ENCODE measurements around the gene XYLT1. TPM values are rescaled to one million over a fixed set of nuclear protein-coding genes. Genes with fewer than 3 reads are reported as not detected.

Gene XYLT1
- total and polyA plus RNA-seq, 3 experiments from 2014 or later: 1.4 to 9.1 (median 6.8) TPM

DNA sequence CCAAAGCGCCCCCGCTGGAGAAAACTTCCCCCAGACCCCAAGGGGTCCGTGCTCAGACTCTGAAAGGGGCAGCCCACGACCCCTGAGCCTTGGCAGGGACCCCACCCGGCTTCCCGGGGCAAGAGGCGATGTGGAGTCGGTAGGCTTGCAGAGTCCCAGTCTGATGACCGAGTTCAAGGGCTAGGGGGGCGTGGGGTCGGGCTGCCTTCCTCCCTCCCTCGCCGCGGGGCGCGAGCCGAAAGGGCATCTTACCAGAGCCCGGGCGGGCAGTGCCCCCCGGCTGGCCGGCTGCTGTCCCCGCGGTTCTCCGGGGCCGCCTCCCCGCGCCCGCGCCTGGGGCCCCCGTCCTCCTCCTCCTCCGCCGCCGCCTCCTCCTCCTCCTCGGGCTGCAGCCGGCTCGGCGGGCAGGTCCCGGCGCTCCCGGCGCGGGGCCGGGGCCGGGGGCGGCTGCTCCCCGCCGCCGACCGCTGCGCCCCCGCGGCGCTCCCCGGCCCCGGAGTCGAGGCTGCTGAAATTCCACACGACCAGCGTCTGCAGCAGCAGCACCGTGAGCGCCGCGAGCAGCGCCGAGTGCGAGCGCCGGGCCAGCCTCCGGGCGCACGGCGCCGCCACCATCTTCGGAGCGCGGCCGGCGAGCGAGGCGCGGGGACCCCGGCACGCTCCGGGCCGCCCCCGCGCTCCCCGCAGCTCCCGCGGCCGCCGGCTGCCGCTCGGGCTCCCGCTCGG, 415 bp downstream of the XYLT1 start:
- no peak overlapping the region for H3K27ac ChIP-seq (ENCODE audit: low read depth, low read length)
- H3K27ac Mint-ChIP-seq: peak overlapping the region in 7 of 8 donors; percentile 78 to 97 (median 95)
- DNase-seq: peak in 4 of 5 donors; percentile 5 to 58 (median 37)
- no peaks in the 10 kb centered on the region for H3K36me3 ChIP-seq (ENCODE audit: insufficient read depth, low read length)
- ChIA-PET POLR2A (no interaction called here), CTCF (interaction anchor here (1.2 to 3.4 kb wide), 4 partner anchors 21 to 276 kb away, joined by 3 to 13 read pairs (median 4); no protein-coding TSS in a partner anchor)
- H3K27me3 ChIP-seq (ENCODE audit: insufficient read depth, low read length, poor library complexity, severe bottlenecking): no peaks in the 10 kb centered on the region
- H3K9me3 Mint-ChIP-seq: no peaks in the 10 kb centered on the region
- no peaks in the 10 kb centered on the region for H3K9me3 ChIP-seq (ENCODE audit: low read length)
- peaks cover 0 to 2% of the 10 kb centered on the region in 2 donors for H3K27me3 Mint-ChIP-seq
- peak overlapping the region; percentile 73 for H3K4me3 ChIP-seq (ENCODE audit: low read length)
- peaks cover 33% of the 10 kb centered on the region for H3K4me1 ChIP-seq (ENCODE audit: insufficient read depth, low read length)
- peaks cover 47 to 63% (median 61%) of the 10 kb centered on the region in 3 donors for H3K4me1 Mint-ChIP-seq
- peak overlapping the region; percentile 93 to 99 (median 98) for H3K4me3 Mint-ChIP-seq
- H3K36me3 Mint-ChIP-seq: peaks cover 0 to 21% (median 3%) of the 10 kb centered on the region in 3 donors

DNA sequence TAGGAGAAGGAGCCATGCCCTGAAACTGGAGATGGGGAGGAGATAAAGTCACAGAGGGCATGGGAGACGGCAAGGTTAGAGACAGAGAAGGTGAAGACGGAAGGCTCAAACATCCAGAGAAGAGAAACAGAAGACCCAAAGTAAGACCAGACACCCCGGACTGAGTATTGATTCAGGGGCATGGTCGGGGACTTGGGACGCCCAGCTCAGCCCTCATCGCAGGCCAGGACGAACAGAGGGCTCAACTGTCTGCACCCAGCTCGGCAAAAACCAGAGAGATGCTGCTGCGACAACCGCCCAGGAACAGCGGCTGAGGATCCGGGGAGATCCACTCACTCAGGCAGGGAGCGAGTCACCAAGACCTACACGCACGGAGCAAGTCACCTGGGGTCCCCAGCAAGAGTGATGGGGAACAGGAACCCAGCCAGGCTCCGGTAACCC, 999 bp downstream of the XYLT1 start:
- no peaks in the 10 kb centered on the region for H3K36me3 ChIP-seq (ENCODE audit: insufficient read depth, low read length)
- peak overlapping the region; percentile 93 to 99 (median 98) for H3K4me3 Mint-ChIP-seq
- peaks cover 0 to 21% (median 4%) of the 10 kb centered on the region in 3 donors for H3K36me3 Mint-ChIP-seq
- H3K27ac Mint-ChIP-seq: peak overlapping the region; percentile 78 to 97 (median 94)
- peak in 1 of 5 donors; percentile 31 for DNase-seq
- H3K27ac ChIP-seq (ENCODE audit: low read depth, low read length): no peak overlapping the region
- no peaks in the 10 kb centered on the region for H3K9me3 ChIP-seq (ENCODE audit: low read length)
- H3K27me3 ChIP-seq (ENCODE audit: insufficient read depth, low read length, poor library complexity, severe bottlenecking): no peaks in the 10 kb centered on the region
- peak overlapping the region; percentile 73 for H3K4me3 ChIP-seq (ENCODE audit: low read length)
- H3K9me3 Mint-ChIP-seq: no peaks in the 10 kb centered on the region
- CTCF ChIA-PET: interaction anchor here (0.6 to 3.4 kb wide), 6 partner anchors 20 to 275 kb away, joined by 3 to 13 read pairs (median 4); no protein-coding TSS in a partner anchor
- peaks cover 0 to 2% of the 10 kb centered on the region in 2 donors for H3K27me3 Mint-ChIP-seq
- peaks cover 47 to 61% (median 60%) of the 10 kb centered on the region in 3 donors for H3K4me1 Mint-ChIP-seq
- POLR2A ChIA-PET: no interaction called here
- peaks cover 33% of the 10 kb centered on the region for H3K4me1 ChIP-seq (ENCODE audit: insufficient read depth, low read length)

DNA sequence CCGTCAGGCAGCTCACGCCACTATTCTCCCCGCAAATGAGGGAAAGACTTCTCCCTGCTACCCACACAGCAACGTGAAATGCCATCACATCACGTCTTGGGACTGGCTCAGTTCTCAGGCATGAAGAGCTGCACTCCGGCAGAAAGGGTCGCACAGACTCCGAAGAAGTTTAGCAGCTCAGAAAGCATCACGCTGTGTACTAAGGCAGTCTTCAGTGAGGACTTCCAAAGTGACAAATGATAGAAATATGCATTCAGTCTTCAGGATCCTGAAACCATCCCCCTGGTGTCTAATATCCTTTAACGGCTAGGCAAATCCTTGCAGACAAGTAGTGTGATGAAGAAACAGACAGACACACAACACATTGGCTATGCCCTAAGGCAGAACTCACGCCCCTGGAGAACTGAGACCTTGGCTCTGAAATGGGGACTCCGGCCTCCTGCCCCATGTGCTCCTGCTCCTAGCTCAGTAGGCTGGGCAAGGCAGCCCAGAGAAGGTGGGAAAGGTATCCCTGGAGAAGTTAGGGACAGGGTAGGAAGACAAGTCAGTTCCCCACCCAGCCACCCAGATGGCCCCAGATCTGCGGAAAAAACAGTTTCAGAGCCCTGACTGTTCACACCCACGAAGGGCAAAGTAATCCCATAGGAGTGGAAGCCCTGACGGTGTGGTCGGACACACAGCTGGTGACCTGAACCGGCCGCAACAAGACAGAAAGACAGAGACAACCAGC, 1.6 kb downstream of the XYLT1 start:
- Histone ChIP-seq H3K4me3 (ENCODE audit: low read length) (peak overlapping the region; percentile 73), H3K9me3 (ENCODE audit: low read length) (no peaks in the 10 kb centered on the region), H3K36me3 (ENCODE audit: insufficient read depth, low read length) (no peaks in the 10 kb centered on the region), H3K4me1 (ENCODE audit: insufficient read depth, low read length) (peaks cover 33% of the 10 kb centered on the region), H3K27ac (ENCODE audit: low read depth, low read length) (no peak overlapping the region), H3K27me3 (ENCODE audit: insufficient read depth, low read length, poor library complexity, severe bottlenecking) (no peaks in the 10 kb centered on the region)
- Mint-ChIP-seq H3K9me3 (no peaks in the 10 kb centered on the region), H3K4me1 (peaks cover 44 to 55% (median 54%) of the 10 kb centered on the region in 3 donors), H3K36me3 (peaks cover 0 to 21% (median 6%) of the 10 kb centered on the region in 3 donors), H3K27ac (peak overlapping the region in 7 of 8 donors; percentile 78 to 97 (median 95)), H3K27me3 (peaks cover 0 to 2% of the 10 kb centered on the region in 2 donors), H3K4me3 (peak overlapping the region; percentile 93 to 99 (median 98))
- POLR2A ChIA-PET: no interaction called here
- DNase-seq: no peak
- CTCF ChIA-PET: interaction anchor here (0.6 to 3.4 kb wide), 6 partner anchors 20 to 275 kb away, joined by 3 to 13 read pairs (median 4); no protein-coding TSS in a partner anchor

DNA sequence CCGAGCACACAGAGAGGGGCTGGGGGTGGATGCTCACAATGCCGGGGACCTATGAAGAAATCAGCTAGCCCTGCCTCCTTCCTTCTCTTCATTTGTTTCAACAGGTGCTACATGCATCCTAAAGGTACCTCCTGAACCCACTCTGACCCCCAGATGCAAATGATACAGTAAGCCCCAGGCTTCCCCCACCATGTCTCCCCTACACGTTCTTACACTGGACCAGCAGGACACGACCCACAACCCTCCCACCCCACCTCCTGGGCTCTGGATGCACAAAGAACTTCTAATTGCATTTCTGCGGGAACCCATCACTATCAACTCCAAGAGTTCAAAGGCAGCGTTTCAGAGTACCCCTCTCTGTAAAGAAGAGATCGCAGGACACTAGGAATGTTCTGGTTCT, 2.1 kb downstream of the XYLT1 start:
- H3K27ac Mint-ChIP-seq: peak overlapping the region in 2 of 8 donors; percentile 21 to 95
- Histone ChIP-seq H3K27me3 (ENCODE audit: insufficient read depth, low read length, poor library complexity, severe bottlenecking) (no peaks in the 10 kb centered on the region), H3K4me1 (ENCODE audit: insufficient read depth, low read length) (peaks cover 28% of the 10 kb centered on the region), H3K36me3 (ENCODE audit: insufficient read depth, low read length) (no peaks in the 10 kb centered on the region), H3K9me3 (ENCODE audit: low read length) (no peaks in the 10 kb centered on the region), H3K27ac (ENCODE audit: low read depth, low read length) (no peak overlapping the region), H3K4me3 (ENCODE audit: low read length) (peak overlapping the region; percentile 73)
- DNase-seq: no peak
- ChIA-PET CTCF (interaction anchor here (0.8 to 3.4 kb wide), 8 partner anchors 9 to 274 kb away, joined by 3 to 13 read pairs (median 4); no protein-coding TSS in a partner anchor), POLR2A (no interaction called here)
- H3K4me3 Mint-ChIP-seq: peak overlapping the region; percentile 93 to 99 (median 98)
- H3K4me1 Mint-ChIP-seq: peaks cover 42 to 53% (median 52%) of the 10 kb centered on the region in 3 donors
- no peaks in the 10 kb centered on the region for H3K9me3 Mint-ChIP-seq
- peaks cover 0 to 2% of the 10 kb centered on the region in 2 donors for H3K27me3 Mint-ChIP-seq
- H3K36me3 Mint-ChIP-seq: peaks cover 0 to 21% (median 6%) of the 10 kb centered on the region in 3 donors

DNA sequence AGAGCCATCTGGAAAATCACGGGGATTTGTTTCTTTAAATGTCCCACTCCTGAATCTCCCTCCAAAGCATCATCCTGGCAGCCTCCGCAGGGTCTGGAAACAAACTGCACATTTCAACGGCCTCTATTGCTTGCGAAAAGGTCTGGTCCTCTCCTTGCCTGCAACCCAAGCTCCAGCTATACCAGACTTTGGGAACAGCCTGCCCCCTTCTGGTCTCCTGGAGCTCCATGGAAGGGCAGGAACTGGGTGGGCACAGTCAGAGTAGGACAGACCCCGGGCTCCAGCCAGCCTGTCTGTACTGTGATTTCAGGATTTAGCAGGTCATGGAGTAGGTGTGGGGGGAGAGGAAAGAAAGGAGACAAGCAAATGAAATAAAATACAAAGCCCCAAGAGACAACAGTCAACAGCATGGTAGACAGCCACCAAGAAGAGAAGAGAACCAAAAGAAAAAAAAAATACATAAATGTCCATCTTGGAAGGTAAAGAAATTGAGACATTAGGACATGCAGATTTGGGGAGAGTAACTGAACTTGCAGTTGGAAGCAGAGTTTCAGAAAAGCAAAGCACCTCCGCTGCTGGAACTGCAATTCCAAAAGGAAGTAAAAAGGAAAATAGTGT, 2.7 kb downstream of the XYLT1 start:
- no peaks in the 10 kb centered on the region for H3K9me3 ChIP-seq (ENCODE audit: low read length)
- ChIA-PET POLR2A (interaction anchor here (1.5 kb wide), 1 partner anchor 98 kb away, joined by 5 read pairs; no protein-coding TSS in a partner anchor), CTCF (interaction anchor here (0.8 to 3.4 kb wide), 12 partner anchors 9 to 274 kb away, joined by 3 to 13 read pairs (median 4); no protein-coding TSS in a partner anchor)
- Mint-ChIP-seq H3K9me3 (no peaks in the 10 kb centered on the region), H3K27ac (peak overlapping the region in 7 of 8 donors; percentile 7 to 95 (median 26)), H3K36me3 (peaks cover 3 to 21% (median 8%) of the 10 kb centered on the region in 3 donors), H3K27me3 (peaks cover 0 to 2% of the 10 kb centered on the region in 2 donors), H3K4me1 (peaks cover 44 to 56% (median 56%) of the 10 kb centered on the region in 3 donors), H3K4me3 (peak overlapping the region; percentile 57 to 98 (median 97))
- no peaks in the 10 kb centered on the region for H3K36me3 ChIP-seq (ENCODE audit: insufficient read depth, low read length)
- H3K4me3 ChIP-seq (ENCODE audit: low read length): no peak overlapping the region
- peaks cover 26% of the 10 kb centered on the region for H3K4me1 ChIP-seq (ENCODE audit: insufficient read depth, low read length)
- no peaks in the 10 kb centered on the region for H3K27me3 ChIP-seq (ENCODE audit: insufficient read depth, low read length, poor library complexity, severe bottlenecking)
- H3K27ac ChIP-seq (ENCODE audit: low read depth, low read length): no peak overlapping the region
- peak in 2 of 5 donors; percentile 37 to 62 for DNase-seq

DNA sequence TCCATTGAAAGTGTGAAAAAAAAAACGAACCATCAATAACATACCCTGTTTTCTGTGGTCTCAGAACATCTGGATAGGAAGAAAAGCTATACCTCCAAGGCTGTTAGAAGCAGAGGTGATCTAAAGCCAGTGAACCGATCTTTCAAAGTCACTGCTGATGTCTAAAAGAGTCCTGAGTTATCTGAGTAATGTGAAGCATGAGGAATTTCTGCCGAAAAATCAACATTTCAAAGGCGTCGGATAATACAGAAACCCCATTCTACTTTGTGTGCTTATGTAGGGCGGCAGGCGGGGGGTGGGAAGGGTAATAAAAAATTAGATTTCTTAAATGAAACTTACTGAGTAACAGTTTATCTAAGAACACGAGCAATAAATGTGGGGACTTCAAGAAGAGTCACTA, 3.9 kb downstream of the XYLT1 start:
- ChIA-PET CTCF (interaction anchor here (1.2 to 3.4 kb wide), 6 partner anchors 8 to 272 kb away, joined by 4 to 13 read pairs (median 4); no protein-coding TSS in a partner anchor), POLR2A (interaction anchor here (1.5 kb wide), 1 partner anchor 97 kb away, joined by 5 read pairs; no protein-coding TSS in a partner anchor)
- Mint-ChIP-seq H3K27me3 (peaks cover 0 to 2% of the 10 kb centered on the region in 2 donors), H3K4me1 (peaks cover 56 to 68% (median 68%) of the 10 kb centered on the region in 3 donors), H3K36me3 (peaks cover 6 to 21% (median 10%) of the 10 kb centered on the region in 3 donors), H3K27ac (peak overlapping the region in 2 of 8 donors; percentile 16 to 50), H3K9me3 (no peaks in the 10 kb centered on the region), H3K4me3 (peak overlapping the region in 3 of 7 donors; percentile 17 to 93 (median 57))
- Histone ChIP-seq H3K27ac (ENCODE audit: low read depth, low read length) (no peak overlapping the region), H3K4me3 (ENCODE audit: low read length) (no peak overlapping the region), H3K4me1 (ENCODE audit: insufficient read depth, low read length) (peaks cover 26% of the 10 kb centered on the region), H3K9me3 (ENCODE audit: low read length) (no peaks in the 10 kb centered on the region), H3K27me3 (ENCODE audit: insufficient read depth, low read length, poor library complexity, severe bottlenecking) (no peaks in the 10 kb centered on the region), H3K36me3 (ENCODE audit: insufficient read depth, low read length) (no peaks in the 10 kb centered on the region)
- no peak for DNase-seq

DNA sequence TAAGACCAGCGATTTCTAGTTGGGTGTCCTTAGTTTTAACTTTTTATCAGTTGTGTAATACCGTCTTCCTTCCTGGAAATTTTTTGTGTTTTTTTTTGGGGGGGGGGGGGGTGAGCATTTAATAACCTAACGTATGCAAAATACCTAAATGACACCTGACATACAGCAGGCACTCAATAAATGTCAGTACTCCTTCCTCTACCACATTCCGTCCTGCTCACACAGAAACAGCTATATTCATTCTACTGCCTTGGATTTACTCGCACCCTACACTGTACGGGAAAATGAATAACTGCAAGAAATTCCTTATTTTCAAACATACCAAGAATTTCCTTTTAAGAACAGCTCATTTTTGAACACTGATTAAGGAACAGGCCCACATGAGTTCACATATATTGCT, 5.3 kb downstream of the XYLT1 start:
- Mint-ChIP-seq H3K4me1 (peaks cover 62 to 79% (median 76%) of the 10 kb centered on the region in 3 donors), H3K9me3 (no peaks in the 10 kb centered on the region), H3K36me3 (peaks cover 9 to 25% (median 12%) of the 10 kb centered on the region in 3 donors), H3K4me3 (no peak overlapping the region), H3K27me3 (peaks cover 0 to 2% of the 10 kb centered on the region in 2 donors), H3K27ac (peak overlapping the region in 1 of 8 donors; percentile 1)
- Histone ChIP-seq H3K4me3 (ENCODE audit: low read length) (no peak overlapping the region), H3K9me3 (ENCODE audit: low read length) (no peaks in the 10 kb centered on the region), H3K36me3 (ENCODE audit: insufficient read depth, low read length) (no peaks in the 10 kb centered on the region), H3K4me1 (ENCODE audit: insufficient read depth, low read length) (peaks cover 22% of the 10 kb centered on the region), H3K27ac (ENCODE audit: low read depth, low read length) (no peak overlapping the region), H3K27me3 (ENCODE audit: insufficient read depth, low read length, poor library complexity, severe bottlenecking) (no peaks in the 10 kb centered on the region)
- CTCF ChIA-PET: interaction anchor here (0.6 to 0.7 kb wide), 2 partner anchors 317 to 396 kb away, joined by 3 read pairs; no protein-coding TSS in a partner anchor
- no peak for DNase-seq
- POLR2A ChIA-PET: no interaction called here

Measured in CD8-positive, alpha-beta memory T cell (primary cell).